ENCODE data around the gene PDSS2. TPM values are rescaled to one million over a fixed set of nuclear protein-coding genes. Genes with fewer than 3 reads are reported as not detected.

Gene PDSS2
- total and polyA plus RNA-seq, 2 of the 8 experiments (the other 6 are each of a cell fraction or from before 2014, with no cell fraction given): 10.7 to 16.1 TPM

DNA sequence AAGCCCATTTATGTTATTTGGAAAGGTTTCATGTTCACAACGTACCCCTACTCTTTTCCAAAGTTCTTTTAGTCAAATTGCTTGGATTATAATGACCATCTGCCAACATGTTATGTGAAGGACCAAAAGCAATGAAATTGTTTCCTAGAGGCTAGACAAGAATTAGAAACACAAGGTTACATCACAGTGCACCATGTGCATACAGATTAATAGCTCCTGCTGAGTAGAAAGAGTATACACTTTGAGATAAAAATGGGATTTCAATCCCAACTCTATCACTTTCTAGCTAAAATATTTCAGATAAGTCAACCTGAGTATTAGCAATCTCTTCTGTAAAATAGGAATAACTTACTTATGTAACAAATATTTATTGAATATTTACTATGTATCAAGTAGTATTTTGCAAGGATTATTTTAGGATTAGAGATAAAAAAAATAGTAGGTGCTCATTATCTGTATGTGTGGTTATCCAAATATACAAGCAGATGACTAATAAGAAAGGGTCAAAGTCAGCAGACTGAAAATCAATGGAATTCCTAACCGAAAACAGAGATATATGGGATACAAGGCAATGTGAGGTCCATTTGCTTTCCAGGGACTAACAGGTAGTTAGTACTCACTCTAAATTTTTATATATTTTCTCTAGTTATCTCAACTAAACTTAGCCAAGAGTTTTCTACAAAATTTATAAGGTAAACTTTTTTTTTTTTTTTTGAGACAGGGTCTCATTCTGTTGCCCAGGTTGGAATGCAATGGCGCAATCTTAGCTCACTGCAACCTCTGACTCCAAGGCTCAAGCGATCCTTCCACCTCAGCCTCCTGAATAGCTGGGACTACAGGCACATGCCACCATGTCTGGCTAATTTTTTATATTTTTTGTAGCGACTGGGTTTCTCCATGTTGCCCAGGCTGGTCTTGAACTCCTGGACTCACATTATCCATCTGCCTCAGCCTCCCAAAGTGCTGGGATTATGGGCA is 127.7 kb downstream of the PDSS2 start:
- no peak overlapping the region for H2BK120ac ChIP-seq (replicated peaks; ENCODE audit: low read depth, low read length)
- H2BK15ac ChIP-seq (ENCODE audit: low read length): no peak overlapping the region
- ChIA-PET POLR2A (ENCODE audit: partially characterized antibody) (interaction anchor here (1.1 kb wide), 1 partner anchor 160 kb away, joined by 3 read pairs; no protein-coding TSS in a partner anchor), CTCF (ENCODE audit: partially characterized antibody) (interaction anchor here (0.7 to 1.2 kb wide), 4 partner anchors 14 to 520 kb away, joined by 3 read pairs; no protein-coding TSS in a partner anchor)
- H3K56ac ChIP-seq (replicated peaks; ENCODE audit: insufficient read length, low read depth, low read length): no peak overlapping the region
- H3K4me3 ChIP-seq (ENCODE audit: extremely low read depth in 1 of 4, insufficient read depth in 2 of 4, low read depth in 3 of 4, low read length in 4 of 4): no peak overlapping the region
- no peaks in the 10 kb centered on the region for H3K27me3 ChIP-seq (replicated peaks in 1 of 4; ENCODE audit: control insufficient read depth in 3 of 4, extremely low read depth in 1 of 4, insufficient read depth in 3 of 4, low read length in 3 of 4)
- DNase-seq (ENCODE audit: low read depth in 1 of 2, low spot score in 2 of 2) (no peak), FAIRE-seq (no peak)
- no peaks in the 10 kb centered on the region for H4K20me1 ChIP-seq (replicated peaks in 1 of 2; ENCODE audit: control insufficient read depth in 1 of 2, insufficient read depth in 2 of 2, low read length in 2 of 2)
- no peak overlapping the region for H2AK5ac ChIP-seq (ENCODE audit: low read depth, low read length)
- no peak overlapping the region for H2BK5ac ChIP-seq (ENCODE audit: low read depth, low read length)
- H3K4me1 ChIP-seq (replicated peaks in 1 of 4; ENCODE audit: control insufficient read depth in 3 of 4, insufficient read depth in 4 of 4, low read length in 3 of 4): no peaks in the 10 kb centered on the region
- no peak overlapping the region for H3K14ac ChIP-seq (ENCODE audit: insufficient read length)
- no peak overlapping the region for H4K8ac ChIP-seq (ENCODE audit: extremely low read depth, insufficient read depth, low read length)
- no peak overlapping the region for H2BK20ac ChIP-seq (ENCODE audit: low read length)
- H3K79me2 ChIP-seq (ENCODE audit: control insufficient read depth in 1 of 2, insufficient read depth in 2 of 2, low read length in 2 of 2): no peaks in the 10 kb centered on the region
- H3K79me1 ChIP-seq (ENCODE audit: low read depth, low read length): no peaks in the 10 kb centered on the region
- no peak overlapping the region for H3K23ac ChIP-seq (ENCODE audit: insufficient read length)
- no peak overlapping the region for H4K91ac ChIP-seq (replicated peaks; ENCODE audit: insufficient read length, low read length)
- 88% methylated on average over 5 of the region's 5 CpGs; no CpG with 5 or more reads in 1 of the 2 experiments for WGBS, 2 experiments (ENCODE audit: extremely low coverage in 1 of 2, insufficient coverage in 1 of 2, insufficient read length in 1 of 2, insufficient replicate concordance in 2 of 2, low coverage in 1 of 2, low lambda C conversion rate in 2 of 2, missing lambda C conversion rate in 1 of 2)
- no peaks in the 10 kb centered on the region for H3K36me3 ChIP-seq (ENCODE audit: control insufficient read depth in 2 of 4, insufficient read depth in 4 of 4, low read length in 3 of 4)
- no peak overlapping the region for H2AFZ ChIP-seq (ENCODE audit: low read length)
- no peak overlapping the region for H3K9ac ChIP-seq (replicated peaks in 1 of 4; ENCODE audit: extremely low read depth in 1 of 4, low read depth in 3 of 4, low read length in 3 of 4)
- no peak overlapping the region for H3K27ac ChIP-seq (ENCODE audit: low read depth, low read length)
- TF ChIP-seq, protein P1, sequence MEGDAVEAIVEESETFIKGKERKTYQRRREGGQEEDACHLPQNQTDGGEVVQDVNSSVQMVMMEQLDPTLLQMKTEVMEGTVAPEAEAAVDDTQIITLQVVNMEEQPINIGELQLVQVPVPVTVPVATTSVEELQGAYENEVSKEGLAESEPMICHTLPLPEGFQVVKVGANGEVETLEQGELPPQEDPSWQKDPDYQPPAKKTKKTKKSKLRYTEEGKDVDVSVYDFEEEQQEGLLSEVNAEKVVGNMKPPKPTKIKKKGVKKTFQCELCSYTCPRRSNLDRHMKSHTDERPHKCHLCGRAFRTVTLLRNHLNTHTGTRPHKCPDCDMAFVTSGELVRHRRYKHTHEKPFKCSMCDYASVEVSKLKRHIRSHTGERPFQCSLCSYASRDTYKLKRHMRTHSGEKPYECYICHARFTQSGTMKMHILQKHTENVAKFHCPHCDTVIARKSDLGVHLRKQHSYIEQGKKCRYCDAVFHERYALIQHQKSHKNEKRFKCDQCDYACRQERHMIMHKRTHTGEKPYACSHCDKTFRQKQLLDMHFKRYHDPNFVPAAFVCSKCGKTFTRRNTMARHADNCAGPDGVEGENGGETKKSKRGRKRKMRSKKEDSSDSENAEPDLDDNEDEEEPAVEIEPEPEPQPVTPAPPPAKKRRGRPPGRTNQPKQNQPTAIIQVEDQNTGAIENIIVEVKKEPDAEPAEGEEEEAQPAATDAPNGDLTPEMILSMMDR (IDR thresholded peaks at IDR 0.05; ENCODE audit: control extremely low read depth in 1 of 3, insufficient read depth in 1 of 3, low read depth in 1 of 3, low read length in 3 of 3): no peak
- TF ChIP-seq CEBPB (IDR thresholded peaks at IDR 0.05; ENCODE audit: low read depth, low read length): 0 out of 2 replicates have a peak, but pooled peaks have one; percentile 14
- TF ChIP-seq RAD21 (IDR thresholded peaks at IDR 0.05 in 1 of 2, conservative IDR thresholded peaks at IDR 0.05 in 1 of 2; ENCODE audit: low read depth in 2 of 2, low read length in 2 of 2): no peak
- no peak for TF ChIP-seq PHF8 (conservative IDR thresholded peaks at IDR 0.05; ENCODE audit: low read depth, low read length)
- H3K4ac ChIP-seq (replicated peaks; ENCODE audit: insufficient read length, low read depth, low read length): no peak overlapping the region
- no peak overlapping the region for H3K18ac ChIP-seq (ENCODE audit: extremely low read depth, low read length)
- H3K23me2 ChIP-seq (ENCODE audit: low read depth, low read length): no peaks in the 10 kb centered on the region; the same call in 1 of the 2 replicates
- H3K9me3 ChIP-seq (ENCODE audit: insufficient read depth in 2 of 2, low read depth in 1 of 2, low read length in 1 of 2): no peaks in the 10 kb centered on the region
- no peak overlapping the region for H3K4me2 ChIP-seq (ENCODE audit: insufficient read depth in 1 of 2, low read depth in 2 of 2, low read length in 2 of 2)
- no peak overlapping the region for H2BK12ac ChIP-seq (ENCODE audit: low read depth, low read length)
- H4K5ac ChIP-seq (ENCODE audit: insufficient read length, low read depth, low read length): no peak overlapping the region
